DND-41 (cell line): ENCODE measurements around the gene PDE6A.

Source experiments
- ATAC-seq: fragments of 200-7000 bp; cut with Tn5 transposase; 3 replicates; pipeline ENCODE4 v1.9.1; 2021; ENCODE audit warnings: low read depth; ENCODE audit not compliant: insufficient read depth
- DNase-seq: peaks from one replicate; pipeline ENCODE4 v3.0.0-alpha.2; 2020
- H2AFZ ChIP-seq: 2 replicates; pipeline ENCODE4 v1.6.0; 2012; ENCODE audit warnings: low read depth, low read length
- H3K27ac ChIP-seq: 2 replicates; pipeline ENCODE4 v1.5.1; 2012; ENCODE audit warnings: low read length, inconsistent platforms
- H3K27me3 ChIP-seq: fragments of 200-600 bp; sonication (generic); 2 replicates; pipeline ENCODE4 v1.6.0; 2012; ENCODE audit warnings: low read length, mild to moderate bottlenecking, inconsistent platforms; ENCODE audit not compliant: insufficient read depth, poor library complexity
- H3K36me3 ChIP-seq: 2 replicates; pipeline ENCODE4 v1.5.1; 2012; ENCODE audit warnings: low read length, inconsistent platforms; ENCODE audit not compliant: insufficient read depth
- H3K4me1 ChIP-seq: 2 replicates; pipeline ENCODE4 v1.5.1; 2012; ENCODE audit warnings: mild to moderate bottlenecking, low read length; ENCODE audit not compliant: insufficient read depth
- H3K4me2 ChIP-seq: 2 replicates; pipeline ENCODE4 v1.6.0; 2012; ENCODE audit warnings: mild to moderate bottlenecking, moderate library complexity, low read length, inconsistent platforms; ENCODE audit not compliant: insufficient read depth
- H3K4me3 ChIP-seq, 2 experiments: fragments of 200-600 bp in 1 of 2; shearing (Covaris generic) in 1 of 2; 2 replicates each; pipeline ENCODE4 v1.5.1; 2012 to 2016; ENCODE audit warnings: inconsistent platforms in 2 of 2, low read length in 2 of 2, mild to moderate bottlenecking in 2 of 2, low read depth in 1 of 2, moderate library complexity in 1 of 2
- H3K79me2 ChIP-seq: 2 replicates; pipeline ENCODE4 v1.6.0; 2012; ENCODE audit warnings: low read length, inconsistent platforms; ENCODE audit not compliant: insufficient read depth
- H3K9ac ChIP-seq: 2 replicates; pipeline ENCODE4 v1.6.0; 2012; ENCODE audit warnings: low read depth, mild to moderate bottlenecking, inconsistent platforms, low read length, moderate library complexity
- H3K9me3 ChIP-seq: 2 replicates; pipeline ENCODE4 v1.5.1; 2012; ENCODE audit warnings: low read length, moderate library complexity, mild to moderate bottlenecking, inconsistent platforms; ENCODE audit not compliant: insufficient read depth, severe bottlenecking
- H4K20me1 ChIP-seq: 2 replicates; pipeline ENCODE4 v1.6.0; 2012; ENCODE audit warnings: low read length; ENCODE audit not compliant: insufficient read depth
- CTCF ChIP-seq: IDR thresholded peaks from 2 replicates; pipeline ENCODE4 v1.5.1; 2012; ENCODE audit warnings: borderline replicate concordance, low read length, moderate library complexity, mild to moderate bottlenecking; ENCODE audit not compliant: poor library complexity, severe bottlenecking; ENCODE audit errors: extremely low read depth
- EZH2 ChIP-seq: IDR thresholded peaks from 3 replicates; pipeline ENCODE4 v1.6.1; 2012; ENCODE audit warnings: borderline replicate concordance, low read depth, mild to moderate bottlenecking, moderate library complexity, low read length, inconsistent platforms; ENCODE audit not compliant: severe bottlenecking

PDE6A gene

DNA sequence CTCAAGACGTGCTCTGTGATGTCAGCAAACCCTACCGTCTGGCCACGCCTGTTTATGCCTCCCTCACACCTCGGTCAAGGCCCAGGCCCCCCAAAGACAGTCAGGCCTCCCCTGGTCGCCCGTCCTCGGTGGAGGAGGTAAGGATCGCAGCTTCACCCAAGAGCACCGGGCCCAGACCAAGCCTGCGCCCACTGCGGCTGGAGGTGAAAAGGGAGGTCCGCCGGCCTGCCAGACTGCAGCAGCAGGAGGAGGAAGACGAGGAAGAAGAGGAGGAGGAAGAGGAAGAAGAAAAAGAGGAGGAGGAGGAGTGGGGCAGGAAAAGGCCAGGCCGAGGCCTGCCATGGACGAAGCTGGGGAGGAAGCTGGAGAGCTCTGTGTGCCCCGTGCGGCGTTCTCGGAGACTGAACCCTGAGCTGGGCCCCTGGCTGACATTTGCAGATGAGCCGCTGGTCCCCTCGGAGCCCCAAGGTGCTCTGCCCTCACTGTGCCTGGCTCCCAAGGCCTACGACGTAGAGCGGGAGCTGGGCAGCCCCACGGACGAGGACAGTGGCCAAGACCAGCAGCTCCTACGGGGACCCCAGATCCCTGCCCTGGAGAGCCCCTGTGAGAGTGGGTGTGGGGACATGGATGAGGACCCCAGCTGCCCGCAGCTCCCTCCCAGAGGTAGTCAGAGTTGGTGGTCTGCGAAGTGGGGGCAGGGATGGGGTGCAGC is 111.3 kb downstream of the PDE6A start:
- no peak for ATAC-seq
- H2AFZ ChIP-seq, result no peak overlapping the region

GRCh38 chr5:149832636-149833035 is 112.0 kb downstream of the PDE6A start:
- no peak for ATAC-seq
- Histone ChIP-seq H4K20me1 (no peaks in the 10 kb centered on the region), H3K36me3 (peaks cover 38% of the 10 kb centered on the region), H3K27ac (no peak overlapping the region), H3K4me1 (no peaks in the 10 kb centered on the region), H3K4me2 (no peak overlapping the region), H3K27me3 (no peaks in the 10 kb centered on the region), H2AFZ (no peak overlapping the region), H3K79me2 (no peaks in the 10 kb centered on the region), H3K9me3 (no peaks in the 10 kb centered on the region), H3K4me3 (no peak overlapping the region), H3K9ac (no peak overlapping the region)
- TF ChIP-seq CTCF, result no peak
- TF ChIP-seq EZH2, result no peak
- no peak for DNase-seq

More for the DNA sequence above, 111.3 kb downstream of the PDE6A start:
- H3K79me2 ChIP-seq, result no peaks in the 10 kb centered on the region
- H4K20me1 ChIP-seq, result no peaks in the 10 kb centered on the region
- no peak overlapping the region for H3K4me2 ChIP-seq
- H3K9me3 ChIP-seq, result no peaks in the 10 kb centered on the region
- TF ChIP-seq CTCF, result no peak
- no peak for TF ChIP-seq EZH2
- DNase-seq, result no peak
- no peak overlapping the region for H3K9ac ChIP-seq
- H3K4me1 ChIP-seq, result no peaks in the 10 kb centered on the region
- H3K27ac ChIP-seq, result no peak overlapping the region
- H3K36me3 ChIP-seq, result peaks cover 38% of the 10 kb centered on the region
- H3K27me3 ChIP-seq, result no peaks in the 10 kb centered on the region
- H3K4me3 ChIP-seq, result no peak overlapping the region

DNA sequence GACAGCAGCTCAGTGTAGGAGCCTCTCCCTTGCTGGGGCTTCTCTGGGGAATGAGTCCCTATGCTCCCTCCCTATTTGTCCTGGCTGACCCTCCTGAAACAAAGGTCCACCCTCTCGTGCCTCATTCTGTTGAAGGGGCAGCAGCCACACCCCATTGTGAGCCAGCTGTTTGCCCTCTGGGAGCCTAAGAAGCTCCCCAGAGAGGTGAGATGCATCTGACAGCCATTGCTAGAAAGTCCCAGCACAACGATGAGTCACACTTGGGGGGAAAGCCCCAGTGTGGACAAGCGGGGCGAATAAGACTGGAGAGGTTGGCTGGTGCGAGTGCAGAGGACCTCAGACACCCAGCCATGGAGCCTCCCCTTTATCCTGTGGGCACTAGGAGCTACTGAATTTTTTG is 113.1 kb downstream of the PDE6A start:
- no peak for DNase-seq
- Histone ChIP-seq H2AFZ (no peak overlapping the region), H3K27ac (no peak overlapping the region), H3K4me3 (no peak overlapping the region), H3K79me2 (no peaks in the 10 kb centered on the region), H3K36me3 (peaks cover 40% of the 10 kb centered on the region), H3K9ac (no peak overlapping the region), H3K4me1 (no peaks in the 10 kb centered on the region), H3K27me3 (no peaks in the 10 kb centered on the region), H3K9me3 (no peaks in the 10 kb centered on the region), H3K4me2 (no peak overlapping the region), H4K20me1 (no peaks in the 10 kb centered on the region)
- TF ChIP-seq CTCF (no peak), EZH2 (no peak)
- no peak for ATAC-seq
